Measurements from ENCODE around the gene ELAVL3.

ELAVL3 gene

GRCh38 chr19:11404588-11405222 is 76.1 kb downstream of the ELAVL3 start:
- no peak for DNase-seq (ENCODE audit: low read depth)
- H3K4me3 ChIP-seq (ENCODE audit: control insufficient read depth, low read depth, low read length): no peak overlapping the region
- no peak for TF ChIP-seq CTCF (IDR thresholded peaks at IDR 0.05; ENCODE audit: control insufficient read depth, insufficient read depth, low read depth, low read length, missing control alignments)

GRCh38 chr19:11401808-11402543 is 78.9 kb downstream of the ELAVL3 start:
- TF ChIP-seq CTCF (IDR thresholded peaks at IDR 0.05; ENCODE audit: control insufficient read depth, insufficient read depth, low read depth, low read length, missing control alignments): no peak
- no peak overlapping the region for H3K4me3 ChIP-seq (ENCODE audit: control insufficient read depth, low read depth, low read length)
- no peak for DNase-seq (ENCODE audit: low read depth)

Data from AG09309 (cell line).